ENCODE data around the gene MYLK. TPM values are rescaled to one million over a fixed set of nuclear protein-coding genes. Genes with fewer than 3 reads are reported as not detected.

Gene MYLK
- polyA plus RNA-seq, 10 donors, result 18.9 to 25.5 (median 22.7) TPM

- no peak for DNase-seq
Observed at GRCh38 chr3:123595396-123596180, 288.5 kb downstream of the MYLK start.

GRCh38 chr3:123593381-123593780 is 290.8 kb downstream of the MYLK start:
- DNase-seq, result no peak

GRCh38 chr3:123590685-123591450 is 293.3 kb downstream of the MYLK start:
- DNase-seq, result no peak

GRCh38 chr3:123587401-123587800 is 296.7 kb downstream of the MYLK start:
- DNase-seq, result no peak

- no peak for DNase-seq
Observed at GRCh38 chr3:123586968-123587367, 297.2 kb downstream of the MYLK start.

GRCh38 chr3:123586131-123586530 is 298.0 kb downstream of the MYLK start:
- peak; percentile 22 to 58 (median 26) for DNase-seq

GRCh38 chr3:123584988-123585937 is 298.9 kb downstream of the MYLK start, which contains the start of gene HACD2:
Gene HACD2 (minus strand): TSS chr3:123585053. CDS start chr3:123585027, 26 bp downstream.
- peak; percentile 96 to 99 (median 97) for DNase-seq

GRCh38 chr3:123584284-123584987 is 299.7 kb downstream of the MYLK start:
- DNase-seq, result peak in 1 of 3 donors; percentile 11

- DNase-seq, result no peak
Observed at GRCh38 chr3:123583561-123583960, 300.6 kb downstream of the MYLK start.

- no peak for DNase-seq
Observed at GRCh38 chr3:123582315-123582714, 301.8 kb downstream of the MYLK start.

GRCh38 chr3:123576122-123576521 is 308.0 kb downstream of the MYLK start:
- DNase-seq, result no peak

GRCh38 chr3:123571973-123572365 is 312.2 kb downstream of the MYLK start:
- DNase-seq, result no peak

GRCh38 chr3:123571264-123571972 is 312.7 kb downstream of the MYLK start:
- DNase-seq, result no peak

- DNase-seq, result no peak
Observed at GRCh38 chr3:123568875-123569274, 315.3 kb downstream of the MYLK start.

- no peak for DNase-seq
Observed at GRCh38 chr3:123568034-123568433, 316.1 kb downstream of the MYLK start.

- no peak for DNase-seq
Observed at GRCh38 chr3:123564056-123564455, 320.1 kb downstream of the MYLK start.

GRCh38 chr3:123562547-123562946 is 321.6 kb downstream of the MYLK start:
- no peak for DNase-seq

- no peak for DNase-seq
Observed at GRCh38 chr3:123561188-123561587, 322.9 kb downstream of the MYLK start.

All from muscle of back (tissue), 11 donors.